Stimulated activated CD8-positive, alpha-beta memory T cell treated with anti-CD3 and anti-CD28 coated beads, Interleukin-7, amount 100 ng/mL, for 48 hours (primary cell): ENCODE results near the gene HSP90AA1.
"Not testable (repeated sequence)": the region's sequence is repeated elsewhere in the genome, so short reads cannot be mapped to it uniquely, and the experiment has no call there.

Experiments
- DNase-seq, 2 donors: peaks; one replicate each; pipeline ENCODE4 v3.0.0-alpha.2; 2020; ENCODE audit warnings: low read depth in 1 of 2; ENCODE audit errors: extremely low read depth in 1 of 2

The HSP90AA1 gene

DNA sequence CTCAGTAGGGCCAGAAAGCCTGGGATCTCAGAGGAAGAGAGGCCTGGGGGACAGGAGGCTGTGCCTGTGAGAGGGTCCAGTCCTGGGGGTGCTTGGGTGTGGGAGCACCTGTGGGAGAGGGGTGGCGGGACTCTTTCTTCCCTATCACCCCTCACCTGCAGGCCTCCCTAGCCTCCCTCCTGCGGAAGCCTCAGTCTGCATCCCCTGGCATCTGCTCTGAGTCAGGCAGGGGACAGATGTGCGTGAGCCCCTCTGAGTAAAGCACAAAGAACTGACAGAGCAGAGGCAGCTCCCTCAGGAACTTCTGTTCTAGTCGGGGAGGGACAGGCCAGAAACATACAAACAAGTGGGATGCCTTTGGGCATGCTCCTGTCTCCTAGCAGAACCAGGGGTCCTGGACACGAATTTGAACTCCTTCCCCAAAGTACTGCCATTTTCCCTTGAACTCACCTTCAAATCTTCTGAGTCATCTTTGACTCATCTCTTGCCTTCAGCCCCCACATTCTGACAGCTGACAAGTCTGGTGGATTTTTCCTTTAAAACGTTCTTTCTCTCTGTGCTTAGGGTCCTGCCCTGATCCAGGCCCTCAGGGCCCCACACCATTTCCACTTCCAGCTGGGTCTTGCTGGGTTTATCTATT is 8.5 kb upstream of the HSP90AA1 start:
- DNase-seq = no peak

DNA sequence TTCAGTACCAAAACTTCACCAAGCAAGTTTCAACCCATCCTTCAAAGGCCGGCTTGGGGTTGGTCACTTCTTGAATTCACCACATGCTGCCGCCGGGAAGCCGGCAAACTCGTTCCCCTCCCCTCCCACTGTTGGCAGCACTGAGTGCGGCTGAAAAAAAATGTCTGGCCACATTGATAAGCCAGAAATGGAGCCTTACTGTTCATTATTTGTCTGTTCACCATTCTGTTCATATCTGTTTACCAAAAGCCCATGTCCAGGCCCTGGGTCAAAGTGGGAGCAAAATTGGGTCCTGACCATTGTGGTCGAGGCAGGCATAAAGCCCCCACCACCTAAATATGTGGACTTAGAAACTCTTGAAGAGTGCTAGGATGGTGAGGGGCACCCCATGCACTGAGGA is 7.3 kb upstream of the HSP90AA1 start:
- no peak for DNase-seq

DNA sequence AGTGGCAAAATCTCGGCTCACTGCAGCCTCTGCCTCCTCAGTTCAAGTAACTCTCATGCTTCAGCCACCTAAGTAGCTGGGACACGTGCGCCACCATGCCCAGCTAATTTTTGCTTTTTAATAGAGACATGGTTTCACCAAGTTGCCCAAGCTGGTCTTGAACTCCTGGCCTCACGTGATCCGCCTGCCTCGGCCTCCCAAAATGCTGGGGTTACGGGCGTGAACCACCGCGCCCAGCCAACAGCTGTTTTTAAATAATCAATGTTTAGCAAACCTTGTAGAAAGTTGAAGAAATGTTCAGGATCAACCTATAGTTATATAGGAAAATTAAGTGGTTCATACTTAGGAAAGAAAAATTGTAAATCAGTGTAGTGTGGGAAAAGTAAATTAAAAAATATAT is 6.0 kb upstream of the HSP90AA1 start:
- no peak for DNase-seq

DNA sequence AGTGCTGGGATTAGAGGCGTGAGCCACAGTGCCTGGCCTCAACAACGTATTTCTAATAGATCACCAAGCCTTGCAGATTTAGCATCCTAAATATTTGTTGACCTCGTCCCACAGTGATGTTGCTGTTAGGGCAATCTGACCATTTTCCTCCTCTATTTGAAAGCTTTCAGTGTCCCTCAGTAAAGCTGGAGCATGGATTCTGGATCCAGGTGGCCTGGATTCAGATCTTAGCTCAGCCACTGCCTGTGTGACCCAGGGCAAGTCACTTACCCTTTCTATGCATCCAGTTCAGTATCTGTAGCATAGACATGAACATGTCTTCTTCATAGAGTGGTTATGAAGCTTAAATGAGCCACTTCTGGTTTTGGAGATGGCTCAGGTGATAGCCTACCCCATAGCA is 3.9 kb upstream of the HSP90AA1 start:
- DNase-seq = no peak

DNA sequence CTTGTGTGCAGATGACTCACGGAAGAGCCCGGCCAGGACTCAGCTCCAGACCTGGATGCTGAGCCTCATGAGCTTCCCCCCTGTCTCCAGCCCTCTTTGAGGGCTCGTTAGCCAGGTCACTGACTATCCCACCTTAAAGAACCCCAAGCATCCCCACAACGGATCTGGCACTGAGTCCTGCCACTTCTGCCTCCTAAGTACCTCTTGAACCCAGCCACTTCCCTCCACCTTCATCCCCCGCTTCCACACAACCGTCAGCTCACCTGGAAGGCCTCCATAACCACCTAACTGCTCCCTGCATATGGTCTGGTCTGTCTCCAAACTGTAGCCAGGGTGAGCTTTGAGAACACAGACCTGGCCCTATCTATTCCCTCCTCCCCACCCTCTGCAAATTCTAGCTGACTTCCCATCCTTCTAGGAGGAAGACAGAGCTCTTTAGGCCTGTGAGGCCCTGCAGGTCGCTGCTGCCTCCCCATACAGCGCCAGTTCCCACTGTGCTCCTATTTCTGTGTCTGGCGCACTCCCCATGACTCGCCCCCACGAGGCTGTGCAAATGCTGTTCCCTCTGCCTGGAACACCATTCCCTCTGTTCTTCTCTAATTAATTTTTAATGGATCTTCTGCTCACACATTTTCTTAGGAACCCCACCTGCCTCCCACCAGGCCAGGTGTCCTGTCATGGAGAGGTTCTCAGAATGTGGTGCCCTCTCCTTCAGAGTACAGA is 2.9 kb upstream of the HSP90AA1 start:
- no peak for DNase-seq

DNA sequence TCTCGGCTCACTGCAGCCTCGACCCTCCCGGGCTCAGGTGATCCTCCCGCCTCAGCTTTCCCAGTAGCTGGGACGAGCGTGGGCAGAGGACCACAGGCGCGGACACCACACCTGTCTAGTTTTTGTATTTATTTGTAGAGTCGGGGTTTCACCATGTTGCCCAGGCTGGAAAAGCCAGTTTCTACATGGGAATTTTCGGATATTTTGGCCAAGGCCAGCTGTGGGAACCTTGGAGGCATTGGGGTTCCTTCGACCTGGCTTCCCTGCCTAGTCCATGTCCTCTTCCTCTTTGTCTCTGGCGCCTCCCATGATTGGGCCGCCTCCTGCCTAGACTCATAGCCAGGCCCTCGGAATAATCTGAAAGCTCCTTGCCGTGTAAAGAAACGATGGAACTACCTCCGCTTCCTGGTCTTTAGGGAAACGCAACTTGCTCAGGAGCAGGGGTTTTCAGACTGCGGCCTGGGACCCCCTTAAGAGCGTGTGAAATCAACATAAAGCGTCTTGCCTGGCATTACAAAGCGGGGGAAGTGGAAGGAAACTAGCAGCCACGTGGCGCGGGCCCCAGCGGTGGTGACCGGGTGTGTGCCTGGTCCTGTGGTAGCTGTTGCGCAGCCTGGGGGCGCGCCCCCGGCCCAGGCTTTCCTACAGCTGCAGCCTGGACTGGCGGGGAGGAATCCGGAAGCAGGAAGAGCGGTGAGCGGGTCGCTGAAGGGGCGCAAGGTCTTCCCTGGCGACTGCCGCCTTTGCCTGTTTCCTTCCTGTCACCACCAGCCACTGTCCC is 1.4 kb upstream of the HSP90AA1 start:
- peak; percentile 41 to 51 for DNase-seq

DNA sequence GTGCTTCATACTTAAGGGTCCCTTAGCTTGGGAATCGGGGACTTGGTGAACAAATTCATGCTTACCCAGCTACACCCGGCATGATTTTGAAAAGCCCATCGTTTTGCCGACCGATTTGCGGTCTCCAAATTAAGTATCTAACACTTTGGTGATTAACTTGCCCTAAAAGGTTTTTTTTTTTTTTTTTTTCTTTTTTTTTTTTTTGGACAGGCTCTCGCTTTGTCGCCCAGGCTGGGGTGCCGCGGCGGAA is 843 bp upstream of the HSP90AA1 start:
- no peak for DNase-seq

DNA sequence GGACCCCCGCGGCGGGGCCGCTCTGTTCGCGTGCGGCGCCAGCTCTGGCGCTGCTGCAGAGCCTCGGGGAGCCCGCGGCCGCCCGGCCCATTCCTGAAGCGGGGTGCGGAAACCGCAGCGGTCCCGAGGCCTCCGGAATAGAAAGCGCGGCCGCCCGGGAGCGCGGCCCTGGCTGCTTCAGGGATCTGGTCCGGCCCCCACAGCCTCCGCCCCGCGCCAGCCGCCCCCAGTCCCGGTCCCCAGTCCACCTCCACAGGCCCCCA is 204 bp downstream of the HSP90AA1 start:
- DNase-seq = no peak

DNA sequence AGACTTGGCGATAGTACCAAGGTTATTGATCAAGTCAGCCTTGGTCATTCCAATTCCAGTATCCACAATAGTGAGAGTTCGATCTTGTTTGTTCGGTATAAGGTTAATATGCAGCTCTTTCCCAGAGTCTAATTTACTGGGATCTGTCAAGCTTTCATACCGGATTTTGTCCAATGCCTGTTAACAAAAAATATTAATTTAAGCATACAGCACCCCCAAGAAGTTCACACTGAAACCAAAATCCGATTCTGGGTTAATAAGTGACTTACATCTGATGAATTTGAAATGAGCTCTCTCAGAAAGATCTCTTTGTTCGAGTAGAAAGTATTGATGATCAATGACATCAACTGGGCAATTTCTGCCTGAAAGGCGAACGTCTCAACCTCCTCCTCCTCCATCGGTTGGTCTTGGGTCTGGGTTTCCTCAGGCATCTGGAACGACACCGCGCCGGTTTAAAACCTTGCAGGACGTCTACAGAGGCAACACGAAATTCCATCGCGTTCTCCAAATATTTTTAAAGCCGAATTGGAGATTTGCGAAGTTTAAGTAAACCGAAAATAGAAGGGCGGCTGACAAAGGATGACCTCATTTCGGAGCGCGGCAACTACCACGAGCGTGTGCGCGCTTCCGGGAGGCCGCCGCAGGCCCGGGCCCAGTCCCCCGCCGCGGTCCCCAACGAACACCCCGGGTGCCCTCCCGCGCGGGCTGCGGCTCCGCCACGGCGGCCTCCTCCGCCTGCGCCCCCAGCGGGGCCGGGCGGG is 716 bp downstream of the HSP90AA1 start:
- peak in 1 of 2 donors; percentile 43 for DNase-seq

DNA sequence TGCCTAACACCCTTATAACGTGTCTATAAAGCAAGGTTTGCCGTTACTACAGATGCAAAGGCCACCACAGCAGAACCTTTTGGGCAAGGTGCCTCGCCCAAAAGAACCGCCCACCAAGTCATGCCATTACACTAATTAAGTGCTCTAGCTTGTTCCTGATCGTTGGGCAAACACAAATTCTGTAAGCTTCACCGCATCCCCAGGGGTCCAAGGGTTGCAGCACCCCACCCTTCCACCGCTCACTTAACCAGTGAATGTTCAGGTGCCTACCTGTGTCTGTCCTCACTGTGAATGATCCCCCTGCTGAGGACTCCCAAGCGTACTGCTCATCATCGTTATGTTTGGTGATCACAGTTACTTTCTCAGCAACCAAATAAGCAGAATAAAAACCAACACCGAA is 1.4 kb downstream of the HSP90AA1 start:
- DNase-seq = no peak

DNA sequence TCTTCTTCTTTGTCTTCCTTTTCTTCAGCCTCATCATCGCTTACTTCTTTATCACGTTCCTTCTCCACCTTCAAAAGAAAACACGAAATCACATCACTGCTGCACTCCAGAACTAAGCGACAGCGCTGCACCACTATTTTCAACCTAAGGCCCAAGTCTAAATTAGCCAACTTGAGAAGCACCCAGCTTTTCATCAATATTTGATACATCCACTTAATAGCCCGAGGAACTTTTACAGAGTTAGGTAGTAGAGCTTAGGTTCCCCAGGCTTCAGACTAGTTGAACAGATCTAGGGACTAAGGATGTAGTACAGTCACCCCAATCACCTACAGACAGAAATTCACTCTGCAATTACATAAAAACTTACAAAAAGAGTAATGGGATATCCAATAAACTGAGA is 1.9 kb downstream of the HSP90AA1 start:
- no peak for DNase-seq

DNA sequence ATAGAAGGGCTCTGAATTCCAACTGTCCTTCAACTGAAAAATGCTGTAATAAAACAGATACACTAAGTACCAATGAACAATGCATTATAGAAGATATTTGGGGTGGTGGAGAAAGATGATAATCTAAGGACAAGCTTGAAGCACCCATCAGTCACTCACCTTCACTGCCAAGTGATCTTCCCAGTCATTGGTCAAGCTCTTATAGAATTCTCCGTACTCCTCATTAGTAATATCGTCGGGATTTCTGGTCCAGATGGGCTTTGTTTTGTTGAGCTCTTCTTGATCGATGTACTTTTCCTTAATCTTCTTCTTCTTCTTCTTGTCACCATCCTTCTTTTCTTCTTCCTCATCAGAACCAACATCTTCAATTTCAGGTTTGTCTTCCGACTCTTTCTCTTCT is 2.3 kb downstream of the HSP90AA1 start:
- DNase-seq = not testable (repeated sequence)

DNA sequence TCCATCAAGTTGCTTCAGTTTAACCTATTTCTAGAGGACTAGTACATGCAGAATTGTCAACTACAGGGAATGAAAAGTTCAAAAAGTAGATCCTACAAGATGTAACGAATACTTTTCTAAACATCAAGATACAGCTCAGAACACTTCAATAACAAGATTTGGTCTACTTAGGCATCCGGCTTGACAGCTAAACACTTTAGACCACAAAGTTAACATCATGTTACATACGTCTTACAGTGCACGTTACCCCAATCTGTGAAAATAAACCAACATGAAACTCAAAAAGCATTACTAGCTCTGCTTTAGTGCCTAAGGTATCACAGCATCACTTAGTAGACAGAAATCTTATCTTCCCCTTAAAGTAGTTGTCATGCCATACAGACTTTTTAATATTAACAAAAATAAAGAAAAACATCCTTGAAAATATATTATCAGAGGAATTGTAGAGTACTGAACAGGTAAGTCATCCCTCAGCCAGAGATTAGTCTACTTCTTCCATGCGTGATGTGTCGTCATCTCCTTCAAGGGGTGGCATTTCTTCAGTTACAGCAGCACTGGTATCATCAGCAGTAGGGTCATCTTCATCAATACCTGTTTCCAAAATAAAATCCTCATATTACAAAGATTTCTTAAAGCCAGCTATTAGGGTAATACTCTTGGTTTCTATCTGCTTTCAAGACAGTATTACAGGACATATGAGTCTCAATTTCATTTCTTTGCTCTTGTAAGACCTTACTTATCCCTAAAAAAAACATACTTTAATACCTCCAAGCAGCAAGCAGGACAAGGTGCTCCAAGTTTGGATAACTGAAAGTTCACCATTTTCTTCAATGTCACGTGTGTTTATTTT is 5.4 kb downstream of the HSP90AA1 start:
- DNase-seq = no peak

DNA sequence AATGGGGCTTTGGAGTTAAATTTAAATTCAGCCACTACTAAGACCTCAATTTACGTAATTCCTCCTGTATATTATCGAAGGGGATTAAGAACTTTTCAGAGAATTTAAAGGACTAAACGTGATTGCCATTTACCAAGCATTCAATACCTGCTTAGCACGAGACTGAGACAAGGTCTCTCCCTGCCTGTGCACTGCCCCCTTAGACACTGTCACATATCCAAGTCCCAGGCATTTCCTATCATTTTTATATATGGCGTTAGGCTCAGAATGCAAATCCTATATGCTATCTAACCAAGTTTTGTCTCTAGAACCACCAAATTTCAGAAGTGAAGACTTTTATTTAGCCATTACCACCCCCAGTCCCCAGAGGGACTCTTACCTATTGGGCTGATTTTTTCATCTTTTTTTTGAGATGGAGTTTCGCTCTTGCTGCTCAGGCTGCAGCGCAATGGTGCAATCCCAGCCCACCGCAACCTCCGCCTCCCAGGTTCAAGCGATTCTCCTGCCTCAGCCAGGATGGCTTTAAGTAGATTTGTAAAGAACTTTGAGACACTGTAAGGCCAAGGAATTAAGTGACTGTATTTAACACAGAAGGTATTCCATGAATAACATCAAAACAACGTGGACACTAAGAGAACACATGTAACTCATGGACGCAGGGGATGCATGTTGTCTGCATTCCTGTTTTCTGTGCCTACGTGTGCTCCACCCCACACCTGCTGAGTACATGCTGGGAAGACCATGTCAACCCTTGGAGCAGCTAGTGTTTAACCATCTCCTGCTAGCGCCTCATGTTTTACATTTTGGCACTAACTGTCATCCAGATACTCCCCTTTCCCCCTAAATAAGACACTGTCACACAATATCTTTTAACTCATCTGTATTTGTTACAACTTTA is 6.4 kb downstream of the HSP90AA1 start:
- DNase-seq = no peak

DNA sequence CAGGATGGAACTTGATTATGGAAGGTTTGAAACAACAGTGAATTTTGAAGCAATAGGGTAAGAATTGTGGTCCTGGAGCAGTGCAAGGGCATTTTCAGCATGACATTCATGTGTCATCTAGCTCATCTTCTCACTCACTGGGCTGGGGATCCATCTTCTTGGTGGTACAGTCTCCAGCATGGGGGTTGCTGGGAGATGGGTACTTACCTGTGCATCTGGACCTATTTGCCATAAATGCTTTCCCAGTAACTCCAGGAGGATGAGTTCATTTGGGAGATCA is 7.2 kb downstream of the HSP90AA1 start:
- no peak for DNase-seq

DNA sequence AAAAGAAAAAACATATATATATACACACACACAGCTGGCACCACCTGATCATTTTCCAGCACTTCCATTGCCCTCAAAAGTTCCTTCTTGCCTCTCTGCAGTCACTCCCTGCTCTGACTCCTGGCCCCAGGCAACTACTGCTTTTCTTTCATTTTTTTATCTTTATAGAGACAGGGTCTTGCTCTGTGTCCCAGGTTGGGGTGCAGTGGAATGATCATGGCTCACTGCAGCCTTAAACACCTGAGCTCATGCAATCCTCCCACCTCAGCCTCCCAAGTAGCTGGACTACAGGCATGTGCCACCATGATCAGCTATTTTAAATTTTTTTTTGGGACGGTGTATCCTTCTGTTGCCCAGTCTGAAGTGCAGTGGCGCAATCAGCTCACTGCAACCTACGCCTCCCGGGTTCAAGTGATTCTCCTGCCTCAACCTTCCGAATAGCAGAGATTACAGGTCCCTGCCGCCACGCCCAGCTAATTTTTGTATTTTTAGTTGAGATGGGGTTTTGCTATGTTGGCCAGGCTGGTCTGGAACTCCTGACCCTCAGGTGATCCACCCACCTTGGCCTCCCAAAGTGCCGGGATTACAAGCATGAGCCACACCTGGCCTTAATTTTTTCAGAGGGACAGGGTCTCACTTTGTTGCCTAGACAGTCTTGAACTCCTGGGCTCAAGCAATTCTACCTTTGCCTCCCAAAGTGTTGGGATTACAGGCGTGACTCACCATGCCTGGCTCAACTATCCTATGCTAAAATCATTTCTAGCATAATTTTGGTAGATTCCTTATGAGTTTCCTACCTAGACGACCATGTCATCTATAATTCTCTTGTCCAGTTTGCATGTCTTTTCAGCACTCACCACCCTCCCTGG is 7.8 kb downstream of the HSP90AA1 start:
- no peak for DNase-seq

DNA sequence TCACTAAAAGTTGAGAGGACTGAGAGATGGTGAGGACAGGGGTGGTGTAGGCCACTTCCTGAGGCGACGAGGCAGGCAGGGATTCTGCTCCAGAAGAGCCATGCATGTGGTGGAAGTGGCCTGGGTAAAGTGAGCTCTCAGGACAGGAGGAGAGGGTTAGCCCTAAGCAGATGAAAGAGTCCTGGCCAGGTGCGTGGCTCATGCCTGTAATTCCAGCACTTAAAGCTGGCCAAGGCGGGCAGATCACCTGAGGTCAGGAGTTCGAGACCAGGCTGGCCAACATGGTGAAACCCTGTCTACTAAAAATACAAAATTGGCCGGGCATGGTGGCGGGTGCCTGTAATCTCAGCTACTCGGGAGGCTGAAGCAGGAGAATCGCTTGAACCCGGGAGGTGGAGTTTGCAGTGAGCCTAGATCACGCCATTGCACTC is 8.5 kb downstream of the HSP90AA1 start:
- not testable (repeated sequence) for DNase-seq

DNA sequence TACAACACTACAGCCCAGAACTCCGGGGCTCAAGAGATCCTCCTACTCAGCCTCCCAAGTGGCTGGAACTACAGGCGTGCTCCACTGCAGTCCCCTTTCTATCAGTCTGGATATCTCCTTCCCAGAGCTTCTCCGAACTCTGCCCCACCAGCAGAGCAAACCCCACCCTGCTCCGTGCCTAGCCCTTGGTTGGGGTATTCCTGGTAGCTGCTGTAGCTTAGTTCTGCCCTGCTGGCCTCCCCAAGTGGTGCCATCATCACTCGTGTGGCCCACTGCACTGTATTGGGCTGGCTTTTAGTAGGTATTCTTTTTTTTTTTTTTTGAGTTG is 9.5 kb downstream of the HSP90AA1 start:
- no peak for DNase-seq

DNA sequence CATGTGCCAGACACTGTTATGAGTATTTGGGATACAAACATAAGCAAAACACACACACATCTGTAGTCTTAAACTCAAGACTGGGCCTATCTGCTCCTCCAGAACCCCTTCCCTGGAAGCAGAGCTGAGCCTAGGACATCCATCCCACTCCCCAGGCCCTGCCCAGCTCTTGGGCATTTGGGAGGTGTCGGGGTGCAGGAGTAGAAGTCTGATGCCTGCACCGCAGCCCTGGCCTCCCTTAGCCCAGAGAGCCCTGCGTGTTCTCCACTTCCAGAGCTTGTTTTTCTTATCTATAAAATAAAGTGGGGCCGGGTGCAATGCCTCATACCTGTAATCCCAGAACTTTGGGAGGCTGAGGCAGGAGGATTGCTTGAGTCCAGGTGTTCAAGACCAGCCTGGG is 11.7 kb downstream of the HSP90AA1 start:
- DNase-seq = no peak
